K562 (cell line): ENCODE measurements around the gene KRTAP4-3. TPM values are rescaled to one million over a fixed set of nuclear protein-coding genes. Genes with fewer than 3 reads are reported as not detected.
"Not testable (repeated sequence)": the region's sequence is repeated elsewhere in the genome, so short reads cannot be mapped to it uniquely, and the experiment has no call there.

Experiments
- ATAC-seq: fragments of 200-7000 bp; cut with Tn5 transposase; 3 replicates; pipeline ENCODE4 v1.9.1; 2020; ENCODE audit warnings: moderate library complexity
- BruUV-seq: library from RNA; stranded (reverse); fragments of 400-500 nt; replicated peaks from 2 replicates; lab custom pipeline; 2021; lab: Mats Ljungman, UMichigan
- CTCF ChIA-PET: fragments of 300-600 bp; formaldehyde crosslinking; extraction: SDS; loops from one replicate; lab custom pipeline; 2021; ENCODE audit warnings: low intra/inter-chr PET ratio; lab: Yijun Ruan, JAX
- POLR2A ChIA-PET: fragments of 300-600, 350-650 bp; sonication (Branson Sonifier 250); formaldehyde crosslinking; extraction: SDS; loops from one replicate; lab custom pipeline; 2021; ENCODE audit warnings: antibody characterized with exemption, inconsistent platforms; lab: Yijun Ruan, JAX
- DNase-seq, 4 experiments: peaks; one replicate each; pipeline versions ENCODE4 v3.0.0 to v3.0.0-alpha.2; 2011 to 2018; ENCODE audit warnings: low spot score in 3 of 4, mixed read lengths in 3 of 4; ENCODE audit errors: extremely low read depth in 1 of 4
- FAIRE-seq: peaks from 2 replicates; lab custom pipeline; 2011; peaks lifted over from hg19 to GRCh38; lab: Jason Lieb, UNC
- H2AFZ ChIP-seq: 2 replicates; pipeline ENCODE4 v1.6.0; 2011; ENCODE audit warnings: low read depth, low read length, control low read depth, inconsistent platforms
- H3K27ac ChIP-seq: fragments of 200-600 bp; 3 replicates; pipeline ENCODE4 v1.8.0; 2011; ENCODE audit warnings: low read depth, mild to moderate bottlenecking, control low read depth, inconsistent platforms, low read length, moderate library complexity, mixed read lengths; ENCODE audit errors: extremely low read depth
- H3K27me3 ChIP-seq, 2 experiments: fragments of 300-600 bp in 1 of 2; 2 replicates in 1 of 2; 3 replicates in 1 of 2; pipeline versions ENCODE4 v1.6.0 to v1.8.0; 2011; ENCODE audit warnings: inconsistent platforms in 2 of 2, low read length in 2 of 2, mild to moderate bottlenecking in 1 of 2, mixed read lengths in 1 of 2, moderate library complexity in 1 of 2; ENCODE audit not compliant: control insufficient read depth in 2 of 2, insufficient read depth in 2 of 2
- H3K36me3 ChIP-seq: fragments of 300-600 bp; 3 replicates; pipeline ENCODE4 v1.8.0; 2011; ENCODE audit warnings: mild to moderate bottlenecking, low read length, inconsistent platforms; ENCODE audit not compliant: control insufficient read depth, insufficient read depth
- H3K4me1 ChIP-seq, 2 experiments: fragments of 200-600 bp in 1 of 2; replicated peaks in 1 of 2; 2 replicates in 1 of 2; 3 replicates in 1 of 2; pipeline versions ENCODE4 v1.5.1 to v1.8.0; 2011; ENCODE audit warnings: inconsistent platforms in 2 of 2, low read length in 2 of 2, mild to moderate bottlenecking in 1 of 2, mixed read lengths in 1 of 2, moderate library complexity in 1 of 2; ENCODE audit not compliant: control insufficient read depth in 2 of 2, insufficient read depth in 2 of 2
- H3K4me2 ChIP-seq: 2 replicates; pipeline ENCODE4 v1.6.1; 2011; ENCODE audit warnings: low read length, control low read depth, inconsistent platforms, mixed read lengths; ENCODE audit not compliant: insufficient read depth
- H3K4me3 ChIP-seq: fragments of 200-600 bp; sonication (generic), shearing (Covaris generic); 2 replicates; pipeline ENCODE4 v1.5.1; 2016; ENCODE audit warnings: control low read depth, inconsistent platforms
- H3K79me2 ChIP-seq: fragments of 200-600 bp; 3 replicates; pipeline ENCODE4 v1.8.0; 2011; ENCODE audit warnings: low read length, inconsistent platforms; ENCODE audit not compliant: control insufficient read depth, insufficient read depth
- H3K9ac ChIP-seq, 2 experiments: 2 replicates each; pipeline versions ENCODE4 v1.6.0 to v1.6.1; 2011; ENCODE audit warnings: low read depth in 2 of 2, low read length in 2 of 2, control low read depth in 1 of 2, inconsistent platforms in 1 of 2, mild to moderate bottlenecking in 1 of 2, mixed read lengths in 1 of 2; ENCODE audit not compliant: insufficient read depth in 1 of 2
- H3K9me1 ChIP-seq: one replicate; pipeline ENCODE4 v1.6.0; 2011; ENCODE audit warnings: inconsistent platforms, mild to moderate bottlenecking, low read length, moderate library complexity; ENCODE audit not compliant: control insufficient read depth, insufficient read depth
- H3K9me3 ChIP-seq: replicated peaks from 2 replicates; pipeline ENCODE4 v1.5.1; 2011; ENCODE audit warnings: low read depth, low read length, inconsistent platforms; ENCODE audit not compliant: control insufficient read depth, insufficient read depth
- H4K20me1 ChIP-seq: replicated peaks from 2 replicates; pipeline ENCODE4 v1.6.1; 2011; ENCODE audit warnings: low read length, inconsistent platforms, mixed read lengths; ENCODE audit not compliant: control insufficient read depth, insufficient read depth
- ETS2 ChIP-seq: IDR thresholded peaks from 2 replicates; pipeline ENCODE4 v1.6.1; 2016; ENCODE audit warnings: borderline replicate concordance, missing genetic modification characterization, mild to moderate bottlenecking, moderate library complexity, missing compliant biosample characterization; ENCODE audit not compliant: poor library complexity, severe bottlenecking
- HDAC1 ChIP-seq, 2 experiments: fragments of 450-650 bp; IDR thresholded peaks; 2 replicates each; pipeline ENCODE4 v1.6.1; 2016 to 2017; ENCODE audit warnings: inconsistent platforms in 1 of 2, mild to moderate bottlenecking in 1 of 2, moderate library complexity in 1 of 2
- NR1H2 ChIP-seq: sonication (generic); formaldehyde crosslinking; IDR thresholded peaks from 2 replicates; pipeline ENCODE4 v1.4.0; 2020; ENCODE audit warnings: mild to moderate bottlenecking, missing genetic modification reagents
- POLR2AphosphoS2 ChIP-seq: IDR thresholded peaks from 2 replicates; pipeline ENCODE4 v1.6.1; 2012; ENCODE audit warnings: low read length, improper control_type of control experiment
- POU5F1 ChIP-seq: fragments of 150-350 bp; IDR thresholded peaks from 2 replicates; pipeline ENCODE4 v1.6.1; 2014; ENCODE audit warnings: borderline replicate concordance, low read length, low read depth, mild to moderate bottlenecking; ENCODE audit not compliant: partially characterized antibody
- SNRNP70 ChIP-seq: fragments of 200-400 bp; formaldehyde crosslinking; optimal IDR thresholded peaks from 2 replicates; pipeline ENCODE3; 2017; ENCODE audit warnings: low read depth, low read length
- TSC22D4 ChIP-seq: fragments of 450-650 bp; IDR thresholded peaks from 2 replicates; pipeline ENCODE4 v1.6.1; 2016; ENCODE audit warnings: missing genetic modification characterization, missing biosample characterization, control low read depth
- ZNF134 ChIP-seq: fragments of 250-450 bp; sonication (Bioruptor Pico); conservative IDR thresholded peaks from 2 replicates; pipeline ENCODE4 v1.4.0; 2020
- ZNF146 ChIP-seq: IDR thresholded peaks from one replicate; pipeline ENCODE4 v1.6.1; 2018; ENCODE audit warnings: missing compliant biosample characterization; ENCODE audit not compliant: unreplicated experiment
- ZNF24 ChIP-seq: fragments of 450-650 bp; IDR thresholded peaks from 2 replicates; pipeline ENCODE4 v1.6.1; 2016
- ZNF316 ChIP-seq: fragments of 450-650 bp; IDR thresholded peaks from 2 replicates; pipeline ENCODE4 v1.6.1; 2016
- ZNF431 ChIP-seq: sonication (generic); formaldehyde crosslinking; IDR thresholded peaks from 2 replicates; pipeline ENCODE4 v1.8.0; 2022; ENCODE audit warnings: mild to moderate bottlenecking, missing genetic modification reagents
- WGBS: fragments of 100-300 bp; shearing (Covaris generic); methylation state at CpG from one replicate; pipeline ENCODE4 v1.1.6; 2016; ENCODE audit warnings: low coverage, mixed read lengths; ENCODE audit not compliant: insufficient coverage; ENCODE audit errors: missing lambda C conversion rate; 5-methylcytosine and 5-hydroxymethylcytosine counted together
- in situ Hi-C: fragments of 300-500 bp; cut with MboI; formaldehyde crosslinking; loops from 4 replicates; pipeline ENCODE4 v1.15.0; 2018; ENCODE audit warnings: inconsistent platforms, mixed read lengths
- intact Hi-C: fragments of 100-400 bp; cut with micrococcal nuclease; formaldehyde crosslinking; loops from 2 replicates; pipeline ENCODE4 v1.14.2; 2022
- polyA plus RNA-seq, 8 experiments: library from polyadenylated mRNA; depleted of rRNA in 4 of 8; stranded (reverse) in 5 of 8; unstranded in 3 of 8; fragments of >200 nt; fragmentation: Nextera tagmentation in 2 of 8; fragmentation: Illumina TruSeq in 1 of 8; extraction: Ambion mirVana in 2 of 8; extraction: Trizol in 1 of 8; gene quantifications; 2 replicates each; pipeline versions ENCODE4 v1.2.1 to v1.2.3, GENCODE V29; 2011 to 2014; ENCODE audit warnings: inconsistent platforms in 1 of 8, missing spikeins in 1 of 8
- total RNA-seq, 7 experiments: library from RNA; depleted of rRNA in 6 of 7; stranded (reverse); fragments of >200 nt in 6 of 7; fragmentation: Illumina TruSeq in 2 of 7; extraction: Trizol in 2 of 7; gene quantifications; 2 replicates each; pipeline versions ENCODE4 v1.2.1 to v1.2.3, GENCODE V29; 2011 to 2021; ENCODE audit warnings: low replicate concordance in 1 of 7

The KRTAP4-3 gene
- total and polyA plus RNA-seq, 9 of the 15 experiments (the other 6 are each of a cell fraction or from before 2014, with no cell fraction given), result not detected

DNA sequence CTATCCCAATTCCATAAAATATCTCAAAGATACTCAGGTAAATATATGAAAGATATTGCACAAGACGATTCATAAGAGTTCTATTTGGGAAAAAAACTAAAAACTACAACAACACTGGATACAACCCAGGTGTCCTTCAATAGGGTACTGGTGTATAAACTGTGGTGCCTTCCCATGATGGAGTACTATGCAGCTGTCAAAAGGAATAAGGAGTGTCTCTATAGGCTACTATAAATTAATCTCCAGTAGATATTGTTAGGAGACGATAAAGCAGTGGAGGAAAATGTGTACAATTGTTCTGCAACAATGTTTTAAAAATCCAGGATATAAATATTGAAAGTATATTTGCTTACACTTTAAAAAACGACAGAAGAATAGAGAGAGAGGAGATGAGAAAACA is 41.6 kb downstream of the KRTAP4-3 start:
- Histone ChIP-seq H3K4me3 (no peak overlapping the region), H3K9ac (no peak overlapping the region), H3K4me1 (no peaks in the 10 kb centered on the region), H3K27ac (no peak overlapping the region), H4K20me1 (no peaks in the 10 kb centered on the region), H3K36me3 (no peaks in the 10 kb centered on the region), H3K79me2 (no peaks in the 10 kb centered on the region), H2AFZ (no peak overlapping the region), H3K9me3 (no peaks in the 10 kb centered on the region), H3K9me1 (no peaks in the 10 kb centered on the region), H3K4me2 (no peak overlapping the region), H3K27me3 (no peaks in the 10 kb centered on the region)
- BruUV-seq, result no TSS peak
- in situ Hi-C loops (no loop called here), intact Hi-C loops (no loop called here)
- ChIA-PET POLR2A (no interaction called here), CTCF (no interaction called here)
- ATAC-seq (no peak), FAIRE-seq (no peak), DNase-seq (no peak)
- 0% methylated on average over 3 of the region's 3 CpGs for WGBS
- TF ChIP-seq NR1H2 (CRISPR knock-in tag) (no peak), ZNF431 (CRISPR knock-in tag) (no peak), ZNF146 (CRISPR knock-in tag) (peak; percentile 55)

DNA sequence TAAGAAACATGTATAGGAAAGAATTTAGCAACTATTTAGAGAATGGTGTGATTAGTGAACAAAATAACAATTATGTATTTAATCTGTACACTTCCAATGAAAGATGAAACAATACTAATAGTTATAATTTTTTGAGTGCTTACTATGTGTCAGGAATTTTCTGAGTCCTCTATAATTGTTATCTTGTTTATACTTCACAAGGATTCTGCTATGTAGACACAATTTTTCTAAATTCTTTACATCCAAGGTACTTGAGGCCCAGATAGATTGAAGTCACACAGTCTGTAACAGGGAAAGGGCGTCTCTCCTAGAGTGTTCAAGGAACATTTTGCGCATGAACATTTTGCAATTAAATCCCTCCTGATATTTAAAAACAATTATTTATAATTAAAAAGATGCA is 43.0 kb downstream of the KRTAP4-3 start:
- Histone ChIP-seq H3K9ac (no peak overlapping the region), H3K27me3 (no peaks in the 10 kb centered on the region), H3K4me2 (no peak overlapping the region), H3K4me1 (no peaks in the 10 kb centered on the region), H3K9me3 (no peaks in the 10 kb centered on the region), H4K20me1 (no peaks in the 10 kb centered on the region)
- 0% methylated on average over 2 of the region's 2 CpGs for WGBS
- no peak for FAIRE-seq
- in situ Hi-C loops, result no loop called here
- TF ChIP-seq SNRNP70, result no peak
- TF ChIP-seq ETS2 (tag), result no peak
- no peak for TF ChIP-seq HDAC1 (IDR thresholded peaks at IDR 0.05)
- TF ChIP-seq POLR2AphosphoS2, result no peak
- no peak for TF ChIP-seq TSC22D4
- no peak for TF ChIP-seq POU5F1
- no peak for TF ChIP-seq ZNF24
- peak; percentile 8; the same call in 1 of the 2 replicates for TF ChIP-seq ZNF316
- TF ChIP-seq ZNF134 (CRISPR knock-in tag), result no peak
- TF ChIP-seq, all 486 proteins: peak for 1
- no peaks in the 10 kb centered on the region for H3K9me1 ChIP-seq
- DNase-seq (no peak), ATAC-seq (no peak)
- no TSS peak for BruUV-seq
- H3K79me2 ChIP-seq, result no peaks in the 10 kb centered on the region
- CTCF ChIA-PET, result no interaction called here
- intact Hi-C loops, result no loop called here
- H3K4me3 ChIP-seq, result no peak overlapping the region
- no peak overlapping the region for H3K27ac ChIP-seq
- no peaks in the 10 kb centered on the region for H3K36me3 ChIP-seq
- POLR2A ChIA-PET, result no interaction called here
- no peak overlapping the region for H2AFZ ChIP-seq

DNA sequence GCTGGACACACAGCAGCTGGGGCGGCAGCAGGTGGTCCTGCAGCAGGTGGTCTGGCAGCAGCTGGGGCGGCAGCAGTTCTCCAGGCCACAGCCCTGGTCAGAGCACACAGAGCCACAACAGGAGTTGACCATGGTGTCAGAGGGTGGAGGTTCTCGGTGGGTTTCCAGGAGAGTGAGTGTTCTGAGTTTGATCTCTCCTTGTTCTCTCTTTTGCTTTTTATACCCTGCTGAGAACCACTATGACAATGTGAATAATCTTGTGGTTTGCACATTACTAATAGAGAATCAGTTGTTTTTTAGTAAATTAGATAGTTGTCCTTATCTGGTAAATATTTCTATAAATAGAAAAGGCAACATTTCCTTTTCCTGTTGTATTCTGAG is 44.0 kb downstream of the KRTAP4-3 start, which contains the start of gene KRTAP4-12:
Gene KRTAP4-12 (minus strand): TSS at position 192 of the 381 bp plus-strand sequence. CDS start 60 bp downstream, at position 132.
- H4K20me1 ChIP-seq, H3K4me1 ChIP-seq, BruUV-seq, H3K27me3 ChIP-seq, CTCF ChIA-PET, H3K9me3 ChIP-seq, H3K9ac ChIP-seq, FAIRE-seq, H2AFZ ChIP-seq, H3K36me3 ChIP-seq, intact Hi-C loops, ATAC-seq, H3K4me2 ChIP-seq, in situ Hi-C loops, H3K27ac ChIP-seq, DNase-seq, H3K9me1 ChIP-seq, H3K4me3 ChIP-seq, H3K79me2 ChIP-seq: not testable (repeated sequence)
- POLR2A ChIA-PET, result interaction anchor here (0.6 kb wide), 2 partner anchors 23 to 354 kb away, joined by 3 to 4 read pairs; no protein-coding TSS in a partner anchor
- WGBS, result 0% methylated on average over 3 of the region's 3 CpGs
